GM23338 (cell line): ENCODE measurements around the gene APMAP.

Experiments
- CREB1 ChIP-seq: fragments of 250-450 bp; sonication (Bioruptor Pico); IDR thresholded peaks from 2 replicates; pipeline ENCODE4 v1.5.0; 2020; ENCODE audit warnings: low read depth, mild to moderate bottlenecking, moderate library complexity
- CTCF ChIP-seq, 2 experiments: fragments of 200-600 bp in 1 of 2; sonication (generic) in 1 of 2; conservative IDR thresholded peaks; 2 replicates each; pipeline versions ENCODE4 v1.5.1 to v1.6.1; 2016 to 2017; ENCODE audit warnings: antibody characterized with exemption in 2 of 2, low read depth in 2 of 2, mild to moderate bottlenecking in 2 of 2, moderate library complexity in 1 of 2
- ETS1 ChIP-seq: IDR thresholded peaks from 2 replicates; pipeline ENCODE4 v1.6.1; 2016; ENCODE audit warnings: antibody characterized with exemption
- EZH2 ChIP-seq: fragments of 200-600 bp; sonication (generic); IDR thresholded peaks from one replicate; pipeline ENCODE4 v1.8.0; 2017; ENCODE audit warnings: antibody characterized with exemption, mild to moderate bottlenecking, low read depth; ENCODE audit not compliant: unreplicated experiment
- EZH2phosphoT487 ChIP-seq: fragments of 200-600 bp; sonication (generic); IDR thresholded peaks from one replicate; pipeline ENCODE4 v1.8.1; 2018; ENCODE audit warnings: antibody characterized with exemption; ENCODE audit not compliant: unreplicated experiment
- JUNB ChIP-seq: IDR thresholded peaks from one replicate; pipeline ENCODE4 v1.6.1; 2016; ENCODE audit warnings: antibody characterized with exemption; ENCODE audit not compliant: unreplicated experiment
- NANOG ChIP-seq: IDR thresholded peaks from 2 replicates; pipeline ENCODE4 v1.6.1; 2016; ENCODE audit warnings: antibody characterized with exemption, borderline replicate concordance
- POLR2AphosphoS5 ChIP-seq: IDR thresholded peaks from 2 replicates; pipeline ENCODE4 v1.6.1; 2016; ENCODE audit warnings: antibody characterized with exemption, low read depth
- REST ChIP-seq: IDR thresholded peaks from one replicate; pipeline ENCODE4 v1.6.1; 2018; ENCODE audit warnings: antibody characterized with exemption; ENCODE audit not compliant: unreplicated experiment
- STAT1 ChIP-seq: IDR thresholded peaks from one replicate; pipeline ENCODE4 v1.6.1; 2016; ENCODE audit warnings: antibody characterized with exemption; ENCODE audit not compliant: unreplicated experiment
- ZNF114 ChIP-seq: fragments of 250-450 bp; sonication (Bioruptor Pico); IDR thresholded peaks from 2 replicates; pipeline ENCODE4 v1.5.0; 2020; ENCODE audit warnings: mild to moderate bottlenecking, moderate library complexity
- ZNF331 ChIP-seq: fragments of 250-450 bp; sonication (Bioruptor Pico); IDR thresholded peaks from 2 replicates; pipeline ENCODE4 v1.5.0; 2020; ENCODE audit warnings: low read depth, mild to moderate bottlenecking, moderate library complexity
- ZNF462 ChIP-seq: fragments of 250-450 bp; sonication (Bioruptor Pico); IDR thresholded peaks from 2 replicates; pipeline ENCODE4 v1.5.0; 2020; ENCODE audit warnings: mild to moderate bottlenecking, moderate library complexity

- TF ChIP-seq NANOG (no peak), REST (no peak), CTCF (conservative IDR thresholded peaks at IDR 0.05; ENCODE audit: low read depth in 2 of 2) (no peak), ETS1 (no peak), EZH2 (no peak), JUNB (no peak), POLR2AphosphoS5 (no peak), EZH2phosphoT487 (no peak), STAT1 (no peak), ZNF114 (CRISPR knock-in tag) (no peak), CREB1 (CRISPR knock-in tag) (no peak), ZNF331 (CRISPR knock-in tag) (no peak), ZNF462 (CRISPR knock-in tag) (no peak)
These were observed 33.8 kb downstream of the APMAP start for GRCh38 chr20:24958506-24959385.
